HepG2 (cell line): ENCODE data around the gene CAMSAP2. TPM values are rescaled to one million over a fixed set of nuclear protein-coding genes. Genes with fewer than 3 reads are reported as not detected.

Experiments
- ATAC-seq: fragments of 200-7000 bp; cut with Tn5 transposase; 3 replicates; pipeline ENCODE4 v1.9.1; 2020; ENCODE audit warnings: mild to moderate bottlenecking, moderate library complexity
- BruUV-seq: library from RNA; stranded (reverse); fragments of 400-500 nt; replicated peaks from 2 replicates; lab custom pipeline; 2021; lab: Mats Ljungman, UMichigan
- CTCF ChIA-PET: fragments of 300-600 bp; formaldehyde crosslinking; extraction: SDS; loops from one replicate; lab custom pipeline; 2021; ENCODE audit warnings: low total read pairs, inconsistent platforms, low intra/inter-chr PET ratio; lab: Yijun Ruan, JAX
- POLR2A ChIA-PET: fragments of 350-600 bp; sonication (Branson Sonifier 250); formaldehyde crosslinking; loops from one replicate; lab custom pipeline; 2020; ENCODE audit warnings: antibody characterized with exemption, inconsistent platforms; lab: Yijun Ruan, JAX
- DNase-seq: peaks from one replicate; pipeline ENCODE4 v3.0.0-alpha.2; 2015; ENCODE audit warnings: low spot score
- FAIRE-seq: peaks from 3 replicates; lab custom pipeline; 2011; peaks lifted over from hg19 to GRCh38; lab: Jason Lieb, UNC
- H2AFZ ChIP-seq: one replicate; pipeline ENCODE4 v1.6.1; 2011; ENCODE audit warnings: low read length, inconsistent platforms
- H3K27ac ChIP-seq: fragments of 300-600 bp; 3 replicates; pipeline ENCODE4 v1.8.0; 2011; ENCODE audit warnings: mixed run types, mild to moderate bottlenecking, mixed read lengths, low read length, inconsistent platforms; ENCODE audit not compliant: insufficient read depth; ENCODE audit errors: extremely low read length
- H3K27me3 ChIP-seq, 2 experiments: fragments of 200-600 bp in 1 of 2; 2 replicates in 1 of 2; 3 replicates in 1 of 2; pipeline versions ENCODE4 v1.6.0 to v1.8.0; 2011; ENCODE audit warnings: low read length in 2 of 2, mild to moderate bottlenecking in 2 of 2, moderate library complexity in 2 of 2, inconsistent platforms in 1 of 2; ENCODE audit not compliant: insufficient read depth in 2 of 2, control insufficient read depth in 1 of 2
- H3K36me3 ChIP-seq, 2 experiments: fragments of 200-600 bp in 1 of 2; replicated peaks in 1 of 2; 2 replicates in 1 of 2; 3 replicates in 1 of 2; pipeline versions ENCODE4 v1.5.1 to v1.8.0; 2011; ENCODE audit warnings: low read length in 2 of 2, inconsistent platforms in 1 of 2; ENCODE audit not compliant: insufficient read depth in 2 of 2, control insufficient read depth in 1 of 2
- H3K4me1 ChIP-seq: 2 replicates; pipeline ENCODE4 v1.5.1; 2012; ENCODE audit warnings: low read length, inconsistent platforms; ENCODE audit not compliant: insufficient read depth
- H3K4me2 ChIP-seq: 2 replicates; pipeline ENCODE4 v1.6.0; 2011; ENCODE audit warnings: low read depth, low read length, inconsistent platforms
- H3K4me3 ChIP-seq, 3 experiments: fragments of 200-600 bp in 1 of 3; sonication (generic), shearing (Covaris generic) in 1 of 3; replicated peaks in 1 of 3; 2 replicates each; pipeline ENCODE4 v1.5.1; 2011 to 2016; ENCODE audit warnings: low read length in 3 of 3, inconsistent platforms in 2 of 3, low read depth in 2 of 3, mild to moderate bottlenecking in 2 of 3, control low read depth in 1 of 3, mixed read lengths in 1 of 3; ENCODE audit not compliant: insufficient read depth in 1 of 3
- H3K79me2 ChIP-seq: one replicate; pipeline ENCODE4 v1.6.1; 2011; ENCODE audit warnings: low read length, inconsistent platforms; ENCODE audit not compliant: insufficient read depth
- H3K9ac ChIP-seq: 2 replicates; pipeline ENCODE4 v1.6.0; 2011; ENCODE audit warnings: mild to moderate bottlenecking, low read depth, low read length, inconsistent platforms; ENCODE audit not compliant: insufficient read depth
- H3K9me3 ChIP-seq: 2 replicates; pipeline ENCODE4 v1.5.1; 2012; ENCODE audit warnings: mild to moderate bottlenecking, low read length
- H4K20me1 ChIP-seq: 2 replicates; pipeline ENCODE4 v1.6.0; 2011; ENCODE audit warnings: inconsistent platforms, mild to moderate bottlenecking, low read length, moderate library complexity; ENCODE audit not compliant: insufficient read depth
- BRD4 ChIP-seq: sonication (generic); formaldehyde crosslinking; IDR thresholded peaks from 2 replicates; pipeline ENCODE4 v1.4.0; 2020; ENCODE audit warnings: missing genetic modification reagents
- CBFB ChIP-seq: sonication (generic); formaldehyde crosslinking; IDR thresholded peaks from 2 replicates; pipeline ENCODE4 v1.4.0; 2020; ENCODE audit warnings: missing genetic modification reagents
- FOXJ3 ChIP-seq: sonication (generic); formaldehyde crosslinking; IDR thresholded peaks from 2 replicates; pipeline ENCODE4 v1.4.0; 2020; ENCODE audit warnings: missing genetic modification reagents, mild to moderate bottlenecking, borderline replicate concordance
- GATAD1 ChIP-seq: IDR thresholded peaks from 2 replicates; pipeline ENCODE4 v1.6.1; 2016; ENCODE audit warnings: missing genetic modification reagents, missing compliant biosample characterization
- NKX3-1 ChIP-seq: sonication (generic); formaldehyde crosslinking; IDR thresholded peaks from 2 replicates; pipeline ENCODE4 v1.5.0; 2020; ENCODE audit warnings: missing genetic modification reagents
- ZBTB3 ChIP-seq: sonication (generic); formaldehyde crosslinking; IDR thresholded peaks from 2 replicates; pipeline ENCODE4 v1.4.0; 2020; ENCODE audit warnings: low read depth, mild to moderate bottlenecking, moderate library complexity, missing genetic modification reagents, borderline replicate concordance
- ZBTB42 ChIP-seq: sonication (generic); formaldehyde crosslinking; IDR thresholded peaks from 2 replicates; pipeline ENCODE4 v1.5.0; 2020; ENCODE audit warnings: mild to moderate bottlenecking, missing genetic modification reagents
- ZNF335 ChIP-seq: sonication (generic); formaldehyde crosslinking; IDR thresholded peaks from 2 replicates; pipeline ENCODE4 v1.4.0; 2020; ENCODE audit warnings: missing genetic modification reagents
- ZNF616 ChIP-seq: sonication (generic); formaldehyde crosslinking; IDR thresholded peaks from 2 replicates; pipeline ENCODE4 v1.5.0; 2020; ENCODE audit warnings: low read depth, mild to moderate bottlenecking, missing genetic modification reagents
- ZNF709 ChIP-seq: sonication (generic); formaldehyde crosslinking; IDR thresholded peaks from 2 replicates; pipeline ENCODE4 v1.5.0; 2020; ENCODE audit warnings: mild to moderate bottlenecking, missing genetic modification reagents
- WGBS: methylation state at CpG from one replicate; pipeline ENCODE4 v1.1.6; 2017; ENCODE audit warnings: low lambda C conversion rate; 5-methylcytosine and 5-hydroxymethylcytosine counted together
- in situ Hi-C: cut with HindIII; loops from 2 replicates; pipeline ENCODE4 v1.10.0; 2017; ENCODE audit warnings: low pct_unique_long_range_greater_than_20kb; ENCODE audit not compliant: extremely low pct_ligation_motif_present
- intact Hi-C: fragments of 100-400 bp; cut with micrococcal nuclease; formaldehyde crosslinking; loops from one replicate; pipeline ENCODE4 v1.10.0; 2022; ENCODE audit not compliant: unreplicated experiment
- polyA plus RNA-seq, 8 experiments: library from polyadenylated mRNA; depleted of rRNA in 3 of 8; stranded (reverse) in 7 of 8; unstranded in 1 of 8; fragments of >200 nt; fragmentation: Illumina TruSeq in 4 of 8; extraction: Trizol in 4 of 8; gene quantifications; 2 replicates each; pipeline versions ENCODE4 v1.2.1 to v1.2.3, GENCODE V29; 2011 to 2016; ENCODE audit warnings: low read depth in 4 of 8, missing spikeins in 1 of 8, mixed read lengths in 1 of 8; ENCODE audit not compliant: insufficient read depth in 1 of 8
- total RNA-seq, 5 experiments: library from RNA; depleted of rRNA; stranded (reverse); fragments of >200 nt; fragmentation: Illumina TruSeq; extraction: Trizol; gene quantifications; 2 replicates each; pipeline ENCODE4 v1.2.3, GENCODE V29; 2016; ENCODE audit warnings: low read depth in 1 of 5
- TF ChIP-seq, protein P1 (sequence below): sonication (generic); formaldehyde crosslinking; IDR thresholded peaks from 2 replicates; pipeline ENCODE4 v1.8.0; 2022; ENCODE audit warnings: mild to moderate bottlenecking, missing genetic modification reagents

Gene CAMSAP2
- total and polyA plus RNA-seq, 2 of the 13 experiments (the other 11 are each of a cell fraction or from before 2014, with no cell fraction given), result 3.4 to 8.2 TPM

DNA sequence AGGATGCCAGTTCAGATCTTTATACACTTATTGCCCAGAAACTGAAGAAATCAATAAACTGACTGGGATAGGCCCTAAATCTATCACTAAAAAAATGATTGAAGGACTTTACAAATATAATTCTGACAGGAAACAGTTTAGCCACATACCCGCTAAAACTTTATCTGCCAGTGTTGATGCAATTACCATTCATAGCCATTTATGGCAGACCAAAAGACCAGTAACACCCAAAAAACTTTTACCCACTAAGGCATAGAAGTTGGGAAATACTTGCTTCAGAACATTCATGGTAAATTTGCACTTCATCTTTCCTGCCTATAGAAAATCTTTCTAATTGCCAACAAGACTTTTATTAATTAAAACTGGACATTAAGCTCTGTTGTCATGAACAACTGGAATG lies 119.1 kb downstream of the CAMSAP2 start:
- no peak for ATAC-seq
- Histone ChIP-seq H3K27ac (no peak overlapping the region), H2AFZ (no peak overlapping the region), H3K79me2 (no peaks in the 10 kb centered on the region), H3K9me3 (no peaks in the 10 kb centered on the region), H4K20me1 (no peaks in the 10 kb centered on the region), H3K27me3 (no peaks in the 10 kb centered on the region), H3K36me3 (peaks cover 3 to 6% of the 10 kb centered on the region in 2 experiments; a peak in 2 of 5 replicates), H3K4me1 (no peaks in the 10 kb centered on the region), H3K4me2 (no peak overlapping the region), H3K4me3 (no peak overlapping the region), H3K9ac (no peak overlapping the region)
- no TSS peak for BruUV-seq
- in situ Hi-C loops (no loop called here), intact Hi-C loops (no loop called here)
- ChIA-PET CTCF (no interaction called here), POLR2A (no interaction called here)
- no peak for TF ChIP-seq NKX3-1 (CRISPR knock-in tag)
- no peak for TF ChIP-seq ZBTB3 (CRISPR knock-in tag)
- TF ChIP-seq ZBTB42 (CRISPR knock-in tag), result no peak
- no peak for TF ChIP-seq ZNF335 (CRISPR knock-in tag)
- TF ChIP-seq ZNF709 (CRISPR knock-in tag), result no peak
- TF ChIP-seq FOXJ3 (CRISPR knock-in tag), result no peak
- TF ChIP-seq BRD4 (CRISPR knock-in tag), result no peak
- TF ChIP-seq ZNF616 (CRISPR knock-in tag), result no peak
- TF ChIP-seq GATAD1 (CRISPR knock-in tag), result no peak
- TF ChIP-seq CBFB (CRISPR knock-in tag), result no peak
- TF ChIP-seq, protein P1, sequence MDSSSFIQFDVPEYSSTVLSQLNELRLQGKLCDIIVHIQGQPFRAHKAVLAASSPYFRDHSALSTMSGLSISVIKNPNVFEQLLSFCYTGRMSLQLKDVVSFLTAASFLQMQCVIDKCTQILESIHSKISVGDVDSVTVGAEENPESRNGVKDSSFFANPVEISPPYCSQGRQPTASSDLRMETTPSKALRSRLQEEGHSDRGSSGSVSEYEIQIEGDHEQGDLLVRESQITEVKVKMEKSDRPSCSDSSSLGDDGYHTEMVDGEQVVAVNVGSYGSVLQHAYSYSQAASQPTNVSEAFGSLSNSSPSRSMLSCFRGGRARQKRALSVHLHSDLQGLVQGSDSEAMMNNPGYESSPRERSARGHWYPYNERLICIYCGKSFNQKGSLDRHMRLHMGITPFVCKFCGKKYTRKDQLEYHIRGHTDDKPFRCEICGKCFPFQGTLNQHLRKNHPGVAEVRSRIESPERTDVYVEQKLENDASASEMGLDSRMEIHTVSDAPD (CRISPR knock-in tag), result no peak
- DNase-seq, result no peak
- no peak for FAIRE-seq
- WGBS, result 100% methylated on average over 1 of the region's 1 CpG
